COLO829 (cell line): Measurements from ENCODE around the gene PPFIA2.
A peak's percentile ranks its signal among the peaks of the same experiment; 100 is the strongest.
"Not testable (repeated sequence)": the region's sequence is repeated elsewhere in the genome, so short reads cannot be mapped to it uniquely, and the experiment has no call there.

Experiments used
- DNase-seq: peaks from one replicate; pipeline ENCODE4 v3.0.0; 2012; ENCODE audit warnings: low spot score

Gene PPFIA2

DNA sequence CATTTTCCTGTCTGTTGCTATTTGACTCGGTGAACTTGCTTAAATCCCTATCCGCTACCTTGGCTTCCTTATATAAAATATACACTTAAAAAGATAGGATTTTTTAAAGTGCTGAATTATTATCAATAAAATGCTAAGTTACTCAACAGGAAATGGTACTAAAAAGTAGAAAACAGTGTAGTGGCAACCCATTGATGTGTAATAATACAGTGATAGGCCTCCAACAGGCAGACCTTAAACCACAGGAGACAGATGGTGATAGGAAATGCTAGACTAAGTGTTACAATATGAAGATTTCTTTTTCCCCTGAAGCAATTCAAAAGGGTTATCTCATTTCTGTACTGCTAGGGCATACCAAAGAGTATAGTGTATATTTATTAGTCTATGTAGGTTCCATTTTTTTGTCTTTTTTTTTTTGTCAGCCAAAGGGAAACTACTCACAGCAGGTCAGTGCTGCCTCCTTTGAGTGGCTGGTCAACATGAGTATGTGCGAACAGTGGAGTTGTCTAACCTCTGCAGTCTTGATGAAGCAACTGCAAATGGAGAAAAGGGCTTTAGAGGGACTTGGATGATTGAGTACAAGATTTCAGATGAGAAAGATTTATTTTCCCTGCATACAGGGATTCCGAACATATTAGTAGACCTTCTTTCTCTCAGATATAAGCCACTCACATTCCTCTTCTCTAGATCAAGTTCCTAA, 497.5 kb downstream of the PPFIA2 start:
- DNase-seq, result no peak

DNA sequence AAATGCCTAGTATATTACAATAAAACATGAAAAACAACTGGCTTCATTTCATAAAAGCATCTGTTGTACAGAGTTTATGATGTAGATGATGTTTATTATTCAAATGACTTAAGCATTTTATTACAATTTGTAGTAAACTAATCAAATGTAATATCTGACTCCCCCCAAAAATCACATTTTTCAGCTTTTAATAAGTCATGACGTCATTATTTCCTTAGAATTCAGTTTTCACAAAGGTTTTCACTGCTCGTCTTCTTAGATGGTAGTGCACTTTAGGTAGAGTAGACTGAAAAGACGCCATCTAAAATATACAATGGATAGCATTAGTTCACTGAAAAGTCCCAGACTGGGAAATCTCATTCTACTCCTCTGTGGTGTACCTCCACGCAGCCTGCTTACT, 499.8 kb downstream of the PPFIA2 start:
- DNase-seq, result no peak

DNA sequence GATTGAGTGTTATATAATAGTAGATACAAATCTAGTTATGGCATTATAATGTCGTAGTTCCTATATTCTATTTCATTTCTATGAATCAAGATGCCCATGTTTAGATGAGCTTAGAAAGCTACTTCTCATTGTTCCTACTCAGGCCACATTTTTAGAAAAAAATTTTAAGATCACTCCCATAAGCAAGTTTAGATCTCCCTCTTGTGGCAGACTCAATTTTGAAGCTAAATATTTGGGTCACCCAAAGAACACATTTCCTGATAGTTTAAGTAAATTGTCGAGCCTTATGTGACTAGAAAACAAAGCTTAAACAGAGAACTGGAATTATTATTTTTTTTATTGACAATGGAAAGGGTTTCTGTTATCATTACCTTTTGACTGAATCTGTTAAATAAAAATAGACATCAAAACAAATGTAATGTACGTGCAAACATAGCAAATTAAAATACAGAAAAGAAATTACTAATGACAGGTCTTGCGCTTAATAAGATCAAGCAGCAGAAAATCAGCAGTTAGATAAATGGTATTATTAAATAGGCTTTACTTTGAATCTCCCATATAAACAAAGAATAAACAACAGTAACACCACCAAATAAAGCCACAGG, 501.1 kb downstream of the PPFIA2 start:
- peak; percentile 16 for DNase-seq

DNA sequence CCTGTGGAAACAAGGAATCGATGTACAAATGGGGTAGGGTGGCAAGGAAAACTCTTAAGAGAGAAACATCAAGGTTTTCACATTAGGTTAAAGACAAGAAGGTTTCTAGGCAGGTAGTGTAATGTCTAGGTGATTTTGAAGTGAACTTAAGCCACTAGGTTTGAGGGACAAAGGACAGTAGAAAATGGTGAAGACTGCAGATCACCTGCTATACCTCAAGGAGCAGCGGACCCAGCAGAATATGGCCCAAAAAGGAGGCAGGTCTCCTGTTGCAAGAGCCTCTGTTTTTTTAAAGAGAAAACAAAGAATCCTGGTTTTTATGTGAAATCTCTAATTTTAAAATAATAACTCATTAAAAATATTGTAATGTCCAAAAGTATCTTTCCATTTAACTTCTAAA, 503.2 kb downstream of the PPFIA2 start:
- DNase-seq, result no peak

DNA sequence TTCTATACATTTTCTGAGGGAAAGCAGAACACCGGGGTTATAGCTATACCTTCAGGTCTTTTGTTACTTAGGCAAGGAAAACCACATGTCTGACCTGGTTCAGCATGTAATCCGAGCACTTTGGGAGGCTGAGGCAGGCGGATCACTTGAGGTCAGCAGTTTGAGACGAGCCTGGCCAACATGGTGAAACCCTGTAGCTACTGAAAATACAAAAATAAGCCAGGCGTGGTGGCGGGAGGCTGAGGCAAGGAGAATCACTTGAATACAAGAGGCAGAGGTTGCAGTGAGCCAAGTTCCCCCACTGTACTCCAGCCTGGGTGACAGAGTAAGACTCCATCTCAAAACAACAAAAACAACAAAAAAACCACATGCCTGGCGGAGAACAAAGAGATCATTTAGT, 503.7 kb downstream of the PPFIA2 start:
- DNase-seq, result no peak

DNA sequence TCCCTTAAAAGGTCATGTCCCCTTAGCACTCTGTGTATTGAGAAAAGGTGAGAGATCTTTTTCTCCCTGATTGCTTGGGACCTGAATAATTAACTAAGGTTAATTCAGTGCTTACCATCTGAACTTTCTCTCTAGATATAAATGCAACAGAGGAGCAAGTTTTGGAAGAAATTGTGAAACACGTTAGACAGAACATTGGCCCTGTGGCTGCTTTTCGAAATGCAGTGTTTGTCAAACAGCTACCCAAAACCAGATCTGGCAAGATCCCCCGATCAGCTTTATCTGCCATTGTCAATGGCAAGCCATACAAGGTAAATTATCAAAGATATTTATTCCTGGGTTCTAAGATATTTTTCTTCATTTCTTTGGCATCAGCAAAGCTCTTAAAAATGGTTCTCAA, 505.8 kb downstream of the PPFIA2 start:
- no peak for DNase-seq

DNA sequence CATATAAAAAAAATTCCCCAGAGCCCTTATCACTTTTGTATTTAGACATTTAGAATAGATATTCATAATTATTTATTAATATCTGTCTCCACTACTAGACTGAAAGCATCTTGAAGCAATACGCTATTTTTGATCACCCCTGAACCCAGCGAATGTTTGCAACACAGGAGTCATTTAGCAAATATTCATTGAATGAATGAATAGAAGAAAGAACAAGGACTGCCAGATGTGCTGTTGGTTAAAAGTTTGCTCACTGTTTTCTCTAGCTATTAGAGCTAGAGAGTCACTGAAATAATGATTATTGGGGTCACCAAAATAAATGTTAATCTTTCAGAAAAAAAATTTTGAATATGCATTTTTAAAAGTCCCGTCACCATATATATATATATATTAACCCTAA, 506.9 kb downstream of the PPFIA2 start:
- DNase-seq, result no peak

DNA sequence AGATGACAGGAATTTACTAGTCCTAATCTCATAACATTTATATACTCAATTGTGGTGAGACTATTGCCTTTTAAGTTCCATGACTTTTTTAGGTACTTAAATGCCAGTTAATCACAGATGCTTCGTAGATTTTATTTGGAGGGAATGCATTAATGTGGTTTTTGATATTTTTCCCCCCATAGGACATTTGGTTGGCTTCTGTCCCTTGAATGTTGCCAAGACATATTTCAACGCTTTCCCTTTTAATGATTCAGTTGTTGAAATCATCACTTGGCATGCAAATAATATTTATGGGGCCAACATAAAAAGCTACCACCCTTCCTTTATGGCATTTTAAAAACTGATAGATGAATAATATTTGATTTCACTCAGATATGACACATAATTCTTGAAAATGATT, 509.2 kb downstream of the PPFIA2 start:
- DNase-seq, result no peak

DNA sequence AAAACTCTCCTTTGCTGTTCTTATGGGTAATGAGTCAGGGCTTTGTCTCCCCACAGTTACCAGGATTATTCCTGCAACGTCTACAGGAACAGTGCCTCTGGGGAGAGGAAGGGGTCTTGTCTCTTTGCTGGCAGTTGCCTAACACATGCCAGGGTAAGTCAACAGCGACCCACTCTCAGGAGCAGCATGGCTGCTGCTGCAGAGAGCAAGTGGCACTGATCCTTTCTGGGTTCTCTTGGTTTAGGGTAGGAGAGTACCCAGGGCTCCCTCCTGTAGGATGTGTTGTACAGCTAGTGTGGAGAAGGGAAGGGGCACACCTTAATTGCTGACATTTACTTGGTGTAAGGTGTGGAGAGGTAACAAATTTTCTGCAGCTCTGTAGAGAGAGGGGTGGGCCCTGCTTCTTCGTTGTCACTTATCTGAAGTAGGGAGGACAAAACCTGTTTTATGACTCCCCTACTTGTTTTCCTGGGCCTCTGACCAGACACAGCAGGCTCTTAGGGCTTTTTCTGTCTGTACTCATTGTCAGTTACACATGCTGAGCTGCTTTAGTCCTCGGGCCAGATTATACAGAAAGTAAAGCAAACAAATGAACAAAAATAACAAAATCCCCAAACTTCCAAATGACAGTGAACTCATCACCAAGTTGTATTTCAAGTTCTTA, 513.1 kb downstream of the PPFIA2 start:
- DNase-seq, result no peak

DNA sequence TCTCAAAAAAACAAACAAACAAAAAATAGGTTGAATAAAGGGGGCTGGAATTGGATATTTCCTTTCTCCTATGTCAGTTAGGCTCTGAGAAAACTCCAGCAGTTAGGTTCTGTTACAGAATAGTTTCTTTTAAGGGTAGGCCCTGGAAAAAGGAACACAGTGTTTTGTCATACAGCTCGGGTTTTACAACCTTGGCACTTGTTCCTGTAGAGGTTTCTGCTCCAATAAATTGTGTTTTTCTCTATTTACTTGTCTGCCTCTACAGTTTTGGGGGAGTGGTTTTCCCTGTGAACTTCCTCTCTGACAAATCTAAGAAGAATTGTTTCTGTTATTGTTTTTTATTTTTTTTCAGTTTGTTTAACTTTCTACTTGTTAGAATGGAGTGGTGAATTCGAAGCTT, 513.7 kb downstream of the PPFIA2 start:
- no peak for DNase-seq

DNA sequence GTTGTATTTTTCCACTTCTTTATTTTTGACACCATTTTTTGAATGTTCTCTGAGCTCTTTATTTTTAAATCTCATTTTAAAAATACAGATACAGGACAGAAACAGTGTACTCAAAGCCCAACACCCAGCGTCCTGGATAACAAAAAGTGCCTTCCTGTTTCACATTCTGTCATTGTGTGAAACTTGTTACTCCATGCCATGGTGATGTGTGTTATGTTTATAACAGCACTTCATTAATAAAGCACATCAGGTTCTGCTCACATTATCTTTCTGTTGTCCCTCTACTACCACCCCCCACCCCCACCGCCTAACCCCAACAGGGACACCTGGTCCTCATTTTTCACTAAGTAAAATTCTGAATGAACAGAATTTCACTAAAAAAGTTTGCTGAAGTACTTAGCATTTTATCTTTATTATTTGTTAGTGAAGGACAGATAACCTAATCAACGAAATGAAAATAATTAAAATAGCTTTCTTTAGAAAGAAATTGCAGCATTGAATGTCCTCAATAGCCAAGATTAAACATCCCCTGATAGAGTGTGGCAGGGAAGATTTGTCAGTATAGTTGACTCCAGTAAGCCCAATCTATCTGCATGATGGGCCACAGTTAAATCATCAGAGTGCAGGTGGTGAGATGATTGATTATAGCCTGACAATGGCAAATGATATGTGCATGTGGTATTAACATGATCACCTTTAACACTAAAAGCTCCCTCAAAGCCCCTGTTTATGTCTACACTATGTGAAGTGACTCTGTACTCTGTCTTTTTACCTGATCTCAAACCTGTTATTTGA, 527.4 kb downstream of the PPFIA2 start:
- no peak for DNase-seq

DNA sequence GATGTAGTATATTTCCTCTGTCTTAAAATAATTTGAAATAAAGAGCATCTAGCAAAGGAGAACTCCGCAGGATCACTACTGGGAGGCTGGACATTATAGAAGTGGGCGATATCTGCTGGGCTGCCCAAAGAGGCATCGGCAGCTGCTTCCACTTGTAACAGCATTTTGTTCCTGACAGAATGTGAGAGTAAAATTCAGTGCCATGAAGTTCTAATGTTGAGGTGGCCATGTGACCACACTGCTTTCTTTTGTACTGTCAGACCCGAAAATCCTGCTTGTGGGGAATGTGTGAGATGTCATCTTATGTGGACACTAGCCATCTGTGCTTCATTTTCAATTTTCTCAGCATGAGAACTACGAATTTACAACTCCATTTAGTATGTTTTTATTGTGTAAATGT, 529.4 kb downstream of the PPFIA2 start:
- no peak for DNase-seq

DNA sequence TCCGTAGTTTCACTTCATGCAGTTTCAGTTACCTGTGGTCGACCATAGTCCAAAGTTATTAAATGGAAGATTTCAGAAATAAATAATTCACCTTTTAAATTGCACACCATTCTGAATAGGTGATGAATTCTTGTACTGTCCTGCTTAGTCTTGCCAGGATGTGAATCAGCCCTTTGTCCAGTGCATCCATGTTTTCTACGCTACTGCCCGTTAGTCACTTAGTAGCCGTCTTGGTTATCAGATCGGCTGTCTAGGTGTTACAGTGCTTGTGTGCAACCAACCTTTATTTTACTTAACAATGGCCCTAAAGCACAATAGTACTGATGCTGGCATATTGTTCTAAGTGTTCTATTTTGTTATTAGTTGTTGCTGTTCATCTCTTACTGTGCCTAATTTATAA, 534.5 kb downstream of the PPFIA2 start:
- no peak for DNase-seq

DNA sequence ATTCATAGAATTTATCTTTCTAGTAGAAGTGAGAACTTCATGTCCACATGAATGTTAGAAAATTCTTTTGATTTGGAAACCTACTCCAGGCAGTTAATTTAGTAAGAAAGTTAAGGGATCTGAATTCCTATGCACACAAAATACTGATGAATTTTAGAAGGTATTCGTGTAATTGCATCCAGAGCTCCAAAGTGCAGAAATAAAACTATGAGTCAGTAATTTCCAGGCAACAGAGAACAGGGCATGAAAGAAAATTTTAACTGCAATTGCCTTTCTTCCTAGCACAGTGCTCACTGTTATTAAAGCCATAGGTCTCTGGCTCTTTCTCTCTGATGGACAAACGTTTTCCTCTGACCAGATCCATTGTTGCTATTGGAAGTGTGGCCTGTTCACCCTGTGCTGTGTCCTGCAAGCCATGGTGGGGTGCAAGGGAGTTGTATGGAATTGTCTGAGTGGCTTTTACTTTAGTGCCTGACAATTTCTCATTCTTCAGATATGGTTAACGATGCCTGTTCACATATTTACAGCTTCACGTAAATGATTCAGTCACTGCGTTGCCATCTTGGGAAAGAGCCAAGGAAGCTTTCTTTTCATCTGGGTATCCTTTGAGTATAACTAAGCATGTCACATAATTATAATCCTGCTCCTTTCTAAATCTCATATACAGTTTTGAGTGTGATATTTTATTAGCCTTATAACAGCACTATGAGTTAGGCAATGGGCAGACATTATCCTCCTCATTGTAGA, 536.1 kb downstream of the PPFIA2 start:
- DNase-seq, result no peak

DNA sequence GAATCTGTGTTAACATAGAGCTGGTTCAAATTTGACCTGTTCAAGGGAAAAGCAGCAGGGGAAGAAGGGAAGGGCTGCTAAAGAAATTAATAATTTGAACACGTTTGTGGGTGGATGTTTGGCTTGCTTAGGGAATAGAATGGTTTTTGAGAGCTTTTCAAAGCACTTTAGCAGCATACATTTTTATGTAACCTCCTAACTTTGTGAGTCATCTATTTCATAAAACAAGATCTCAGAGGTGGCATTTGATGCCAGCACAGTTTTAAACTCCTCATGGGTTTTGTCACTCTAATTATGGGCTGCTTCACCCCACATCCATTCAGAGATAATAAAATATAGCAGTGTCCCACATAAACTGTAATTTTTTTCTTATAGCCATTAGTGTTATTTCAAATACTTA, 537.5 kb downstream of the PPFIA2 start:
- no peak for DNase-seq

DNA sequence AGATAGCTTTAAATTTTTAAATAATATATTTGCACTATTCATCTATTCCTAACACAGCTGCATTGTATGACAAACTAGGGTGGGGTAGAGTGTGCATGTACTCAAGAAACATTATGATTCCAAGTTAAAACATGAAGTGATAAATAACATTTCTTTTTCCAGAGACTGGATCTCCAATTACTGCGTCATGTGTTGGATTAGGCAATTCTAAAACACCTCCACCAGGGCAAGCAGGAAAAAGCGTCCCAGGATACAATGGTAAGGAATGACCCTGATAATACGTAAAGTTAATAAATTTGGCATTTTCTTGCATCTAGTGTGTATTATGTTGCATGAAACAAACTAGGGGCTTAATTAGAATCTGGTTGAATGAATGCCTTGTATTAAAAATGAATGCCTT, 542.4 kb downstream of the PPFIA2 start:
- DNase-seq, result no peak

DNA sequence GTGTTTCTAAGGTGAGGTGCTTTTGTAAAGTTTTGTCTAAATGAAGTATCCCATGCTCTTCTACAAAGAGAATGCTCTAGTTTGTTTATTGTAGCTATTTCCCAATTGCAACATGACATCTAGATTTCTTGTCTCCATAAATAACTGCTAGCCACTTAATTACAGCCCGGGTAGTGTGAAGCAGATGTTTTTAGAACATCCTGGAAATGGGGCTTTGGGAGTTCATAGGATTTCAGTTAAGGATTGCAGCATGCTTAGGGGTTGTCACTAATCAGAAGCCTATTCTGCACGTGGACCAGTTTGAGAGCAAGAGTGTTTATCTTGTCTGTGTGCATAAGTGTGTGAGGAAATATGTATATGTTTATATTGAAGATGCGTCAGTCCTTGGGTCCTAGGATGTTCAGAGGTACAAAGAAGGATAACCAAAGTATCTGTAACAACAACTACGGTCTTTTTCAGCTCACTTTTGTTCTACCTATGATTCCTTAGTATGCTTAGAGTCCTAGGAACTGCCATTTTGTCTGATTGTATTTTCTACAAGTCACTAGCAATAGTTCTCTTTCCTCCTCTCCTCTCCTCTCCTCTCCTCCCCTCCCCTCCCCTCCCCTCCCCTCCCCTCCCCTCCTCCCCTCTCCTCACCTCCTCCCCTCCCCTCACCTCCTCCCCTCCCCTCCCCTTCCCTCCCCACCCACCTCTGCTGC, 546.0 kb downstream of the PPFIA2 start:
- no peak for DNase-seq

DNA sequence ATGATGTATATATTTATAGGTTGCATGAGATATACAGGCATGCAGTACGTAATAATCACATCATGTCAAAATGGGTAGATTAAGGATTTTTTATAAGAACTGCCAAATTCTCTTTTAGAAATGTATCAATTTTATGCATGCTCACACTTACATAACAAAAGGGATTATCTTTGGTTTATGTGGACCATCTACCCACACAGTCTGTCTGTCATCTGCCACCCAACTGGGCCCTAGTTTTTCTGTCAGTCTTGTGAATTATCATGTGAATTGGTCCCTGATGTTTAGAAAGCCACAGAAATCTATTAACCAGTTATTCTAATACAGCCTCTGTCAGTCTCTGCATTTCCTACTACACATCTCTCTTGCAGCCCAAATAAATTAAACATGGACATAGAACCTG, 547.8 kb downstream of the PPFIA2 start:
- no peak for DNase-seq

DNA sequence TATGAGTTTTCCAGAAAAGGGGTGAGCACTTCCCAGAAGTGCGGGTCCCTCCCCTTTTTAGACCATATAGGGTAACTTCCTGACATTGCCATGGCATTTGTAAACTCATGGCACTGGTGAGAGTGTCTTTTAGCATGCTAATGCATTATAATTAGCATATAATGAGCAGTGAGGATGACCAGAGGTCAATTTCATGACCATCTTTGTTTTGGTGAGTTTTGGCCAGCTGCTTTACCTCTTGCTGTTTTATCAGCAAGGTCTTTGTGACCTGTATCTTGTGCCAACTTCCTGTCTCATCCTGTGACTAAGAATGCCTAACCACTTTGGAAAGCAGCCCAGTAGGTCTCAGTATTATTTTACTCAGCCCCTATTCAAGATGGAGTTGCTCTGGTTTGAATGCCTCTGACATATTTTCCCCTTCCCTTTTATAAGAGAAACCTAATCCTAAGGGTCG, 549.4 kb downstream of the PPFIA2 start:
- DNase-seq, result not testable (repeated sequence)

DNA sequence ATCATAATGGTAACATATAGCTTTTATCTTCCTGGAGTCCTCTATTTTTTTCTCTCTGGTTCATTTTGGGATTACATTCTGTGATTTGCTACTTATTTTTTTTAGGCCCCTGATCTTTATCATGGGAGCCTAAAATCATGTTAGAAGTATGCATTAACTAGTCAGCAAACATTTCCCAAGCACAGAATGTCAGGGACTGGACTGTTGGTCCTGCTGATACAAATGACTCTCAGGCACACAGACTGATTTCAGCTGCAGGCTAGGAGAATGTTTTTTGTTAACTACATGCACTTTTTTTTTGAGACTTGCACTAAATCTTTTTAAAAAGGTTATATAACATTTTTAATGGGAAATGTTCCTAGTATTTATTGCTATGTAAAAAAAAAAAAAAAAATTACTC, 550.1 kb downstream of the PPFIA2 start:
- DNase-seq, result no peak

DNA sequence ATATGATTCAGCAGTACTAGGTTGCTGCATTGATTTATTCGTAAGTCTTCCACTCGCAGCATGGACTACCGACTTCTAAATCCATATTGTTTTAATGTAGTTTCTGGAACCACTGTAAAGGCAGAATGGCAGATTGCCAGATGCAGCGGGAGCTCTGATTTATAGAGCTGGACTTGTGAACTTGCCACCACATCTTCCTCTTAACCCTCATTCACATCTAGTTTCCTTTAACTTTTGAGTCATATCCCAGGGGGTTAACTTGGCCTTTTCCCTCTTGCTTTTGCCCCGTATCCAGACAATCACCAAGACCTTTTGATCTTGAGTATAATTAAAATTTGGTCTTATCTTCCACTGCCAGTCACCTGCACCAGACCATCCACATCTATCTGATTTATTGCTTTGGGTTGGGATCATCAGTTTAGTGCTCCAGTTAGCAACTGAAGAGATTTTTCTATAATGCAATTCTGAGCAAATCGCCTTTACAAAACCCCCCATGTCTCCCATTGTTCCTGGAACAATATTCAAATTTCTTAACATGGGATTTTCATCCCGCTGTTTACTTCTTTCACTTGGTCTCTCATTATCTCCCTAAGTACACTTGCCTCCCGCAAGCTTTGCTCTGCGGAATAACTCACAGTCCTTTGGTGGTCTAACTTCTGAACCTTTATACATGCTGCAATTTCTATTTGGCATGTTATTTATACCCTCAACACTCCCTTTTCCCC, 550.8 kb downstream of the PPFIA2 start:
- DNase-seq, result peak; percentile 6
